ENCODE results near the gene FAM222B.
"Not testable (repeated sequence)": the region's sequence is repeated elsewhere in the genome, so short reads cannot be mapped to it uniquely, and the experiment has no call there.

Gene FAM222B

GRCh38 chr17:28871056-28871579 lies 28.5 kb upstream of the FAM222B start:
- no peak for DNase-seq (ENCODE audit: low read depth)

- no peak for DNase-seq (ENCODE audit: low read depth)
Observed at GRCh38 chr17:28867276-28867675, 24.7 kb upstream of the FAM222B start.

DNA sequence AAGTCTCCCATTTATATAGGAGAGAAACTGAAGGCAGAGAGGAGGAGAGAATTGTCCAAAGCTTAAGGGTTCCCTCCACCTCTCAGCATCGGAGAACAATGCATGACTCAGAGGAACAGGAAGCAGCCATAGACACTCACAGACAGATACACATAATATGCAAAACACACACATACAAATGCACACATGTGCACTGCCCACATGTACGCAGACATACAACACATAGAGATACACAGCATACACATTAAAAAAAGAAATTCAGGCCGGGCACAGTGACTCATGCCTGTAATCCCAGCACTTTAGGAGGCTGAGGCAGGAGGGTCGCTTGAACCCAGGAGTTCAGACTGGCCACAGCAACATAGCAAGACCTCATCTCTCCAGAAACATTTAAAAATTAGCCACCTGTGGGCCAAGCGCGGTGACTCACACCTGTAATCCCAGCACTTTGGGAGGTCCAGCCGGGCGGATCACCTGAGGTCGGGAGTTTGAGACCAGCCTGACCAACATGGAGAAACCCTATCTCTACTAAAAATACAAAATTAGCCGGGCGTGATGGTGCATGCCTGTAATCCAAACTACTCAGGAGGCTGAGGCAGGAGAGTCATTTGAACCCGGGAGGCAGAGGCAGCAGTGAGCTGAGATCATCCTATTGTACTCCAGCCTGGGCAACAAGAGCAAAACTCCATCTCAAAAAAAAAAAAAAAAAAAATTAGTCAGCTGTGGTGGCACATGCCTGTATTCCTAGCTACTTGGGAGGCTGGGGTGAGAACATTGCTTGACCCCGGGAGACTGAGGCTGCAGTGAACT lies 23.6 kb upstream of the FAM222B start:
- DNase-seq (ENCODE audit: low read depth), result no peak

GRCh38 chr17:28864991-28865849 lies 22.6 kb upstream of the FAM222B start:
- DNase-seq (ENCODE audit: low read depth), result no peak

DNA sequence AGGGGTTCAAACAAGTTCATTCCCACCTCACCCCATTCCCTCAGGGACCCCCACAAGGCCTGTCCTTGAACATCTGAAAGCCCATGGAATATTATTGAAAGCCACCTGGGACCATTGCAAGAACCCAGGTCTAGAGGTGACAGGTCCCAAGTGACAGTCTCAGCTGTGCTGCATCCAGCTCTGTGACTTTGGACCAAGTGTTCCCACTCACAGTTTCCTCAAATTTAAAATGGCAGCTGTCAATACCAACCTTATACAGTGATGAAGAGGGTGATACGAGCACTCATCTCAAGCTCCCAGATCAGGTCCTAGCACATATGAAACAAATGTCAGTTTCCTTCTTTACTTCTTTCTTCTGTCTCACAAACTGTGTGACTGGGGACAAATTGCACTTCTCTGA lies 21.4 kb upstream of the FAM222B start:
- DNase-seq (ENCODE audit: low read depth), result no peak

DNA sequence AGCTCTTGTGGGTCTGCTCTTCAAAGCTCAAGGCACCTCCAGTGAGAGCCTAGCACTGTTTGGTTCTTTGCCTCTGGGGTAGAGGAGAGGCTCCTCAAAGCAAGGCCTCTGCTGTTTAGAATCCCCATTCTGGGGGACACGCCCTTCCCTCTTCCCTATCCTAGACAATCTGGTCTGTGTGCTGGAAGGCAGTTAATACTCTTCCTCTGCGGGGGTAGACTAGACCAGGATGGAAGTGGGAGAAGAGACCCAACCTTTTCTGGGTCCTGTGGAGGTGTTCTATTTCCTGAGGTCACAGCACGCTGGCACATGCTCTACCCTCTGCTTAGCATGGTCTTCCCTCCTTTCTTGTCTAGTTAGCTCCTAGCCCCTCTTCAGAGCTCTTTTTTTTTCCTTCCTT lies 20.0 kb upstream of the FAM222B start:
- no peak for DNase-seq (ENCODE audit: low read depth)

DNA sequence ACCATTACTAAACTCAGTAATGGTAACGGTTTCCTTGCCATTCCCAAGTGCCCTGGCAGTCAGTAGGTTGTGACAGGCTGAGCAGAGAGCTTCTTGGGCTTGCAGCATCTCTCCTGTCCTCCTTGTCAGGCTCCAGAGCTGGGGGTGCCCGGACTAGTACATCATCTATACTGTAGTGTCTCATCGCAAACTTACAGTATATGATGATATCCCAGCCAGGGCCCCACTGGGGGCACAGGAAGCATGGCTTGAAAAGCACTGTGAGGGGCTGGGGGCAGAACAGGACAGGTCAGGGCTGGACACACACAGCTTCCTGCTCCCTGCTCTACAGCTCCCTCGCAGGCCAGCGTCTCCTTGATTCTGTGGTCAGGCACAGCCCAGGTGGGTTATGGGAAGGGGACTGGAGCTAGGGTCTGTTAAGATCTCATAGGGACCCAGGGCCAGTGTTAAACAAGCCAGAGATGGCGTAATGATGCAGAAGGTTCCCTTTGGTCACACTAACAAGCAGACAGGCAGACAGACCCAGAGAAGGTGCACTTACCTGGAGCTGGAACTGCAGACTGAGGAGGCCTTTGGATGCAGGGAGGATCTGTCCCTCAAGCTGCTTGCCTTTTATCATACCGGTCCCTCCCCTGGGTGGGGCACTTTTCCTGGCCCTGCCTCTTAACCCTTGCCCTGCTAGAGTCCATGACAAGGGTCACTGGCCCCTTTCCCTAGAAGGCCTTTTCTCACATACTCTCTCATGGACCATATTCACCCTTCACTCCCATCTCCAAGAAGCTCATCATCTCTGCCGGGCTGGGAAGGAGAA lies 19.0 kb upstream of the FAM222B start:
- no peak for DNase-seq (ENCODE audit: low read depth)

GRCh38 chr17:28860363-28860808 lies 17.8 kb upstream of the FAM222B start:
- DNase-seq (ENCODE audit: low read depth), result no peak

DNA sequence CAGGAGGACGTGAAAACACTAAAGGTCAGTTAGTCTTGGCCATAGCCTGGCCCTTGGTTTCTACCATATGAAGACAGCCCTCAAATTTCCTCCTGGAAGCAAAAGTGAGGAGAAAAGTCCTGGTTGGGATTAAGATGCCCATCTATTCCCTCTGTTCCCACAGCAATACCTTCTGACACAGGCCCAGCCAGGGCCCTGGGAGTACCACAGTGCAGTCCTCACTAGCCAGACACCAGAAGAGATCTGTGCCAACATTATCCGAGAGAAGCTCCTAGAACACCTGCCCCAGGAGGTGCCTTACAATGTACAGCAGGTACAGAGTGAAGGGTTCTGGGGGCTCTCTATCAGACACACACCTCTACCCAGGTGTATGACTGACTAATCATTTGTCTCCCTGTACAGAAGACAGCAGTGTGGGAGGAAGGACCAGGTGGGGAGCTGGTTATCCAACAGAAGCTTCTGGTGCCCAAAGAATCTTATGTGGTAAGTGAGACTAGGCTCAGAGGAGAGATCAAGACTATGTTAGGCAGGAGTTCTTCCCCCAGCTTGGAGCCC lies 16.3 kb upstream of the FAM222B start:
- no peak for DNase-seq (ENCODE audit: low read depth)

GRCh38 chr17:28857905-28858800 lies 15.6 kb upstream of the FAM222B start:
- no peak for DNase-seq (ENCODE audit: low read depth)

GRCh38 chr17:28856028-28856574 lies 13.5 kb upstream of the FAM222B start:
- DNase-seq (ENCODE audit: low read depth), result no peak

DNA sequence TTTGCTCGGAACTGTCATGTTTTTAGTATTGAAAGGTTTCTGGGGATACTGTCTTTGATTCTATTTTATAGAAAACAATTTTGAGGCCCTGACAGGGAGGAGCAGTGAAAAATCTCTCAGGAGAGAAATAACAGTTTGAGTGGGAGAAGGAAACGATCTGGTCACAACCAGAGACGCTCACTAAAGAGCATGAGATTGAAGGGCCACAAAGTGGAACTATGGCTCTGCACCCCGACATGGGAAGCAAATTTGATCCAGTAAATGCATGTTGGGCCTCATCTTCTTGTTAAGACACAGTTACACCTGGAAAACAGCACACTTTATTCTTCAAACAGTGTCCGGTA lies 12.7 kb upstream of the FAM222B start:
- no peak for DNase-seq (ENCODE audit: low read depth)

DNA sequence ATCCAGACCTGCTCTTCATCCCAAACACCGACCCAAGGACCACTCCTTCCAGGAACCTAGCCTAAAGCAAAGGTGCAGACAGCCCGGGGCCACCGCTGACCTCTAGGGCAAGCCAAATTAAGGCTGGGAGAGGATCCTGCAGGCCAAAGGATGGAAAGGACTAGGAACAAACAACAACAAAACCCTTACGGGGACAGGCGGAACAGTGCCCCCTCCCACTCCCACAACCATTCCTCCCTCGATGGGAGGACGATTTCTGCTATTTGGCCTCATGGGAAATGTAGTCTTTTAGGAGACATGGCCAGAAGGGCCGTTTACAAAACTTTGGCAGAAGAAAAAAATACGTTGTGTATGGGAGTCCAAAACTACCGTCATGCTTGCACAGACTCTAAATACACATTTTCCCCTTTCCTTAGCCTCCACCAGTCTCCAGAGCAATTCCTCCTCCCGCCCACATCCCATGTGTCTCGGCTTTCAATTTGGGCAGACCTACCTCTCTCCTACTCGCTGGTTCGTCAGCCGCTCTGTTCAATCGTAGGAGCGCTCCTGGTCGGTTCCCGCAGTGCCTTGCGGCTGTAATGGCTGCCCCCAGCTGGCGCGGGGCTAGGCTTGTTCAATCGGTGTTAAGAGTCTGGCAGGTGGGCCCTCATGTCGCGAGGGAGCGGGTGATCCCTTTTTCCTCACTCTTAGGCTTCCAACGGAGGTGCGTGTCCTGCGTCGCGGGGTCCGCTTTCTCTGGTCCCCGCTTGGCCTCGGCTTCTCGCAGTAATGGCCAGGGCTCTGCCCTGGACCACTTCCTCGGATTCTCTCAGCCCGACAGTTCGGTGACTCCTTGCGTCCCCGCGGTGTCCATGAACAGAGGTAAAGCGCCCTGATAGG lies 12.1 kb upstream of the FAM222B start, which contains the start of gene ERAL1:
Gene ERAL1 (plus strand): TSS at position 560 of the 879 bp plus-strand sequence. CDS start 19 bp downstream, at position 579.
- peak; percentile 80 for DNase-seq (ENCODE audit: low read depth)

DNA sequence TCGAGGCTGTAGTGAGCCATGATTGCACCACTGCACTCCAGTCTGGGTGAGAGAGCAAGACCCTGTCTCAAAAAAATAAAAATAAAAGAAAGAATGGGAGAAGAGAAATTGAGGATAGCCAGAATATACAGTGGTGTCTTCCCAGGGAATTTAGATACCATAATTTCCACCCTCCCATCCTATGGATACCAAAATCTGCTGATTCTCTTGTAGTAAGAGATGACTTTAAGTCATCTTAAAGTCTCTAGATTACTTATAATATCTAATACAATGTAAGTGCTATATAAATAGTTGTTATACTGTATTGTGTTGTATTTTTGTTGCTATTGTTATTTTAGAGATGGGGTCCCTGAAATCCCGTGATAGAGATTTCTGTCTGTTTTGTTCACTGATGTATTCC lies 10.7 kb upstream of the FAM222B start:
- DNase-seq (ENCODE audit: low read depth), result no peak

- DNase-seq (ENCODE audit: low read depth), result no peak
Observed at GRCh38 chr17:28849281-28849680, 6.7 kb upstream of the FAM222B start.

DNA sequence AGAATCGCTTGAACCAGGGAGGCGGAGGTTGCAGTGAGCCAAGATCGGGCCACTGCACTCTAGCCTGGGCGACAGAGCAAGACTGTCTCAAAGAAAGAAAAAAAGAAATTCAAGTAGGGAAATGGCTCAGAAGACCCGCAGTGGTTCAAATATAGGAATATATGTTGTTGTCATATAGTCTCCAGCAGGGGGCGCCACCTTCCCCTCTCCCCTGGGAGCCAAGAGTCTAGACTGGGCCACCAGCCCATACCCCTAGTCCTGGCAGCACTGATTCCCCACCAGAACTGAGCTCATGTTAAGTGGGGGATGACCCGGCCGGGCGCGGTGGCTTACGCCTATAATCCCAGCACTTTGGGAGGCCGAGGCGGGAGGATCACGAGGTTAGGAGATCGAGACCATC lies 6.1 kb upstream of the FAM222B start:
- not testable (repeated sequence) for DNase-seq (ENCODE audit: low read depth)

GRCh38 chr17:28846699-28847098 lies 4.1 kb upstream of the FAM222B start:
- DNase-seq (ENCODE audit: low read depth), result not testable (repeated sequence)

DNA sequence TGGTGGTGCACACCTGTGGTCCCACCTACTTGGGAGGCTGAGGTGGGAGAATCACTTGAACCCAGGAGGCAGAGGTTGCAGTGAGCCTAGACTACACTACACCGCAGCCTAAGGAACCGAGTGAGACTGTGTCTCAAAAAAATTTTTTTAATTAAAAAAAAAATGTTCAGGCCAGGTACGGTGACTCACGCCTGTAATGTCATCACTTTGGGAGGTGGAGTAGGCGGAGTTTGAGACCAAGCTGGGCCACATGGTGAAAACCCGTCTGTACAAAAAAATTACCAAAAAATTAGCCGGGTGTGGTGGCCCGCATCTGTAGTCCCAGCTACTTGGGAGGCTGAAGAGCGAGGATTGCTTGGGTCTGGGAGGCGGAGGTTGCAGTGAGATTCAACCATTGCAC lies 3.6 kb upstream of the FAM222B start:
- DNase-seq (ENCODE audit: low read depth), result no peak

DNA sequence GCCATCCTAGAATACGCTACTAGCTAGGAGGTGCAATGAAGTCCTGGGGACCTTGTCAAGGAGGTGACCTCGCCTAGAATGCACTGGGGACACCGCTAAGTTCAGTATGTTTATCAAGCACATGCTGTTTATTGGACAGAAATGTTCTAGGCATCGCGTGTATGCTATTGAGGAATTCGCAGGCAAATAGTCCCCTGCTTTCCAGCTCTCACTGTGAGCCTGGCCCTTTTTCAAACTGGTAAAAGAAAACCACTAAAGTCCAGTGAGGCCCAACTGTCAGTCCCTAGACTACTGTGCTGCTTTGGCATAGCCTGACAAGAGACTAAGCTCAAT lies 1.2 kb upstream of the FAM222B start:
- no peak for DNase-seq (ENCODE audit: low read depth)

- DNase-seq (ENCODE audit: low read depth), result no peak
Observed at GRCh38 chr17:28841901-28842281, 699 bp downstream of the FAM222B start.
